Sigmoid colon (tissue), 7 donors: Measurements from ENCODE around the gene QSOX1. TPM values are rescaled to one million over a fixed set of nuclear protein-coding genes. Genes with fewer than 3 reads are reported as not detected.

Experiments
- DNase-seq: peaks from one replicate; pipeline ENCODE4 v3.0.0-alpha.2; 2019
- H3K27ac ChIP-seq, 4 donors: fragments of 200-600 bp; sonication (generic); one replicate each; pipeline ENCODE4 v1.5.1; 2016 to 2019; ENCODE audit warnings: mild to moderate bottlenecking in 1 of 4
- H3K27me3 ChIP-seq, 3 donors: fragments of 200-600 bp; sonication (generic); one replicate each; pipeline ENCODE4 v1.5.1; 2019; ENCODE audit warnings: mild to moderate bottlenecking in 1 of 3
- H3K36me3 ChIP-seq, 4 donors: fragments of 200-600 bp; sonication (generic); one replicate each; pipeline ENCODE4 v1.5.1; 2016 to 2019
- H3K4me1 ChIP-seq, 4 donors: fragments of 200-600 bp; sonication (generic); one replicate each; pipeline ENCODE4 v1.5.1; 2017 to 2019
- H3K4me3 ChIP-seq, 4 donors: fragments of 200-600 bp; sonication (generic); one replicate each; pipeline ENCODE4 v1.5.1; 2017 to 2019; ENCODE audit warnings: mild to moderate bottlenecking in 2 of 4, moderate library complexity in 1 of 4
- H3K9me3 ChIP-seq, 4 donors: fragments of 200-600 bp in 3 of 4; sonication (generic) in 3 of 4; one replicate each; pipeline versions ENCODE4 v1.5.1 to v1.6.1; 2013 to 2019
- CTCF ChIP-seq, 4 experiments: fragments of 450-650 bp in 3 of 4; fragments of 200-600 bp in 1 of 4; IDR thresholded peaks; one replicate each; pipeline ENCODE4 v1.5.1; 2016 to 2019; ENCODE audit warnings: antibody characterized with exemption in 4 of 4, mild to moderate bottlenecking in 3 of 4, moderate library complexity in 2 of 4
- EP300 ChIP-seq, 4 donors: sonication (generic); formaldehyde crosslinking; IDR thresholded peaks; one replicate each; pipeline ENCODE4 v1.6.1; 2017; ENCODE audit warnings: antibody characterized with exemption in 4 of 4
- POLR2A ChIP-seq, 2 donors: fragments of 450-650 bp; IDR thresholded peaks; one replicate each; pipeline ENCODE4 v1.6.1; 2016; ENCODE audit warnings: antibody characterized with exemption in 2 of 2, mild to moderate bottlenecking in 2 of 2, moderate library complexity in 2 of 2
- POLR2AphosphoS5 ChIP-seq, 4 donors: sonication (generic); formaldehyde crosslinking; IDR thresholded peaks; one replicate each; pipeline ENCODE4 v1.6.1; 2017; ENCODE audit warnings: antibody characterized with exemption in 4 of 4
- WGBS, 2 donors: extraction: QIAGEN DNeasy Blood & Tissue Kit; methylation state at CpG; one replicate each; pipeline ENCODE4 v1.1.7; 2013; 5-methylcytosine and 5-hydroxymethylcytosine counted together
- intact Hi-C: fragments of 100-400 bp; cut with DNase I; formaldehyde crosslinking; loops from one replicate; pipeline ENCODE4 v1.15.1; 2023
- polyA plus RNA-seq, 3 donors: library from polyadenylated mRNA; stranded (reverse); fragments of 200-250 nt; gene quantifications; one replicate each; pipeline ENCODE4 v1.2.3, GENCODE V29; 2013
- total RNA-seq, 4 donors: library from RNA; depleted of rRNA; stranded (reverse); fragments of >200 nt; gene quantifications; one replicate each; pipeline ENCODE4 v1.1.0, GENCODE V29; 2016
- donor health status: healthy with polysubstance abuse.
- donor health status: Bipolar disorder and iron deficiency.
- donor health status: healthy.

Gene QSOX1
- total and polyA plus RNA-seq, 7 donors: 26.4 to 175 (median 71.9) TPM

GRCh38 chr1:180165096-180165495 lies 10.4 kb downstream of the QSOX1 start:
- 90% methylated on average over 2 of the region's 2 CpGs for WGBS, 2 donors
- intact Hi-C loops: no loop called here
- H3K4me1 ChIP-seq: peaks cover 0 to 7% (median 3%) of the 10 kb centered on the region in 4 donors
- no peak for TF ChIP-seq POLR2AphosphoS5 (IDR thresholded peaks at IDR 0.05)
- TF ChIP-seq CTCF (IDR thresholded peaks at IDR 0.05): no peak
- no peak for TF ChIP-seq POLR2A (IDR thresholded peaks at IDR 0.05)
- no peak for TF ChIP-seq EP300 (IDR thresholded peaks at IDR 0.05)
- DNase-seq: peak; percentile 39
- H3K9me3 ChIP-seq: no peaks in the 10 kb centered on the region
- peaks cover 0 to 12% (median 0%) of the 10 kb centered on the region in 4 donors for H3K36me3 ChIP-seq
- no peaks in the 10 kb centered on the region for H3K27me3 ChIP-seq
- no peak overlapping the region for H3K4me3 ChIP-seq
- H3K27ac ChIP-seq: no peak overlapping the region

- intact Hi-C loops: no loop called here
- H3K27ac ChIP-seq: no peak overlapping the region
These were observed 11.1 kb downstream of the QSOX1 start for GRCh38 chr1:180165509-180166435.

GRCh38 chr1:180166436-180166800 lies 11.7 kb downstream of the QSOX1 start:
- DNase-seq: no peak
- WGBS, 2 donors: 94 to 95% methylated on average over 5 of the region's 5 CpGs
- intact Hi-C loops: no loop called here
- H3K36me3 ChIP-seq: peaks cover 0 to 12% (median 0%) of the 10 kb centered on the region in 4 donors
- H3K27ac ChIP-seq: peak overlapping the region in 3 of 4 donors; percentile 11 to 55 (median 24)
- peaks cover 0 to 7% (median 3%) of the 10 kb centered on the region in 4 donors for H3K4me1 ChIP-seq
- no peak for TF ChIP-seq POLR2AphosphoS5 (IDR thresholded peaks at IDR 0.05)
- no peak for TF ChIP-seq EP300 (IDR thresholded peaks at IDR 0.05)
- TF ChIP-seq POLR2A (IDR thresholded peaks at IDR 0.05): no peak
- TF ChIP-seq CTCF (IDR thresholded peaks at IDR 0.05): no peak
- H3K27me3 ChIP-seq: no peaks in the 10 kb centered on the region
- H3K4me3 ChIP-seq: no peak overlapping the region
- H3K9me3 ChIP-seq: no peaks in the 10 kb centered on the region

More at GRCh38 chr1:180165509-180166435, 11.1 kb downstream of the QSOX1 start:
- TF ChIP-seq EP300 (IDR thresholded peaks at IDR 0.05) (no peak), POLR2AphosphoS5 (IDR thresholded peaks at IDR 0.05) (no peak), CTCF (IDR thresholded peaks at IDR 0.05) (no peak), POLR2A (IDR thresholded peaks at IDR 0.05) (no peak)
- Histone ChIP-seq H3K27me3 (no peaks in the 10 kb centered on the region), H3K36me3 (peaks cover 0 to 12% (median 0%) of the 10 kb centered on the region in 4 donors), H3K4me1 (peaks cover 0 to 7% (median 3%) of the 10 kb centered on the region in 4 donors), H3K4me3 (no peak overlapping the region), H3K9me3 (no peaks in the 10 kb centered on the region)
- DNase-seq: peak; percentile 58
- WGBS, 2 donors: 95% methylated on average over 12 of the region's 12 CpGs

GRCh38 chr1:180167021-180167701 lies 12.5 kb downstream of the QSOX1 start:
- Histone ChIP-seq H3K9me3 (no peaks in the 10 kb centered on the region), H3K4me3 (no peak overlapping the region), H3K27ac (peak overlapping the region in 3 of 4 donors; percentile 11 to 55 (median 24)), H3K27me3 (no peaks in the 10 kb centered on the region), H3K36me3 (peaks cover 0 to 12% (median 0%) of the 10 kb centered on the region in 4 donors), H3K4me1 (peaks cover 0 to 7% (median 3%) of the 10 kb centered on the region in 4 donors)
- TF ChIP-seq EP300 (IDR thresholded peaks at IDR 0.05) (no peak), CTCF (IDR thresholded peaks at IDR 0.05) (no peak), POLR2AphosphoS5 (IDR thresholded peaks at IDR 0.05) (no peak), POLR2A (IDR thresholded peaks at IDR 0.05) (no peak)
- DNase-seq: peak; percentile 69
- intact Hi-C loops: no loop called here
- 75 to 81% methylated on average over 8 of the region's 8 CpGs for WGBS, 2 donors
